ENCODE results near the gene ZDHHC14.

The ZDHHC14 gene

GRCh38 chr6:157659536-157660271 lies 278.7 kb downstream of the ZDHHC14 start:
- TF ChIP-seq CTCF (IDR thresholded peaks at IDR 0.05; ENCODE audit: control insufficient read depth, insufficient read depth, low read depth, low read length, missing control alignments), result no peak
- DNase-seq (ENCODE audit: low read depth), result no peak
- H3K4me3 ChIP-seq (ENCODE audit: control insufficient read depth, low read depth, low read length), result no peak overlapping the region

GRCh38 chr6:157660414-157660813 lies 279.4 kb downstream of the ZDHHC14 start:
- no peak for DNase-seq (ENCODE audit: low read depth)
- TF ChIP-seq CTCF (IDR thresholded peaks at IDR 0.05; ENCODE audit: control insufficient read depth, insufficient read depth, low read depth, low read length, missing control alignments), result no peak
- H3K4me3 ChIP-seq (ENCODE audit: control insufficient read depth, low read depth, low read length), result no peak overlapping the region

GRCh38 chr6:157661652-157662051 lies 280.7 kb downstream of the ZDHHC14 start:
- H3K4me3 ChIP-seq (ENCODE audit: control insufficient read depth, low read depth, low read length), result no peak overlapping the region
- DNase-seq (ENCODE audit: low read depth), result no peak

GRCh38 chr6:157663261-157663660 lies 282.3 kb downstream of the ZDHHC14 start:
- TF ChIP-seq CTCF (IDR thresholded peaks at IDR 0.05; ENCODE audit: control insufficient read depth, insufficient read depth, low read depth, low read length, missing control alignments), result no peak
- no peak for DNase-seq (ENCODE audit: low read depth)
- H3K4me3 ChIP-seq (ENCODE audit: control insufficient read depth, low read depth, low read length), result no peak overlapping the region

More at GRCh38 chr6:157661652-157662051, 280.7 kb downstream of the ZDHHC14 start:
- no peak for TF ChIP-seq CTCF (IDR thresholded peaks at IDR 0.05; ENCODE audit: control insufficient read depth, insufficient read depth, low read depth, low read length, missing control alignments)

- H3K4me3 ChIP-seq (ENCODE audit: control insufficient read depth, low read depth, low read length), result no peak overlapping the region
- TF ChIP-seq CTCF (IDR thresholded peaks at IDR 0.05; ENCODE audit: control insufficient read depth, insufficient read depth, low read depth, low read length, missing control alignments), result no peak
- no peak for DNase-seq (ENCODE audit: low read depth)
These were observed 284.2 kb downstream of the ZDHHC14 start for GRCh38 chr6:157665180-157665579.

- no peak for DNase-seq (ENCODE audit: low read depth)
- H3K4me3 ChIP-seq (ENCODE audit: control insufficient read depth, low read depth, low read length), result no peak overlapping the region
- TF ChIP-seq CTCF (IDR thresholded peaks at IDR 0.05; ENCODE audit: control insufficient read depth, insufficient read depth, low read depth, low read length, missing control alignments), result no peak
These were observed 285.7 kb downstream of the ZDHHC14 start for GRCh38 chr6:157666729-157667128.
